G401 (cell line): ENCODE data around the gene CREB3. TPM values are rescaled to one million over a fixed set of nuclear protein-coding genes. Genes with fewer than 3 reads are reported as not detected.

Experiments
- DNase-seq: peaks from one replicate; pipeline ENCODE4 v3.0.0-alpha.2; 2015; ENCODE audit warnings: low spot score
- in situ Hi-C: cut with HindIII; loops from 2 replicates; pipeline ENCODE4 v1.10.0; 2016; ENCODE audit warnings: low sequenced_read_pairs, mixed read lengths
- total RNA-seq: library from RNA; depleted of rRNA; stranded (reverse); fragments of >200 nt; shearing (Covaris generic); gene quantifications from 2 replicates; pipeline ENCODE4 v1.2.3, GENCODE V29; 2014; rRNA removed

CREB3 gene
- total RNA-seq, 1 experiment from 2014 or later = 40.3 TPM

GRCh38 chr9:35763803-35764202 lies 31.3 kb downstream of the CREB3 start:
- in situ Hi-C loops = no loop called here
- no peak for DNase-seq

GRCh38 chr9:35766997-35767396 lies 34.5 kb downstream of the CREB3 start:
- in situ Hi-C loops = no loop called here
- no peak for DNase-seq

DNA sequence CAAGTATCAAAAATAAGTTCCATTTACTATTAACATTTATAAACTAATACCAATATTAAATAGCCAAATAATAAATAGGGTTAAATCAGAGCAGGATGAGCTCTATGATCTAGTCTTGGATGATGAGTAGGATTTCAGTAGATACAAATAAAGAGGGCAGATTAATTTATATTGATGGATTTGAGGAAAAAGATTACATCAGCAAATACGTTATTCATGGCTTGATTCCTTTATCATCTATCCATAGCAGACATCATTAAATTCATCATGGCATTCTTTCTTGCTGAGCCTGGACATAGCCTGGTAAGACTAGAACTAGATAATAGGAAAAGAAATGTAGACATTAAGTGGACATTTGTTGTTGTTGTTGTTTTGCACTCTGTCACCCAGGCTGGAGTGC lies 35.0 kb downstream of the CREB3 start:
- in situ Hi-C loops = no loop called here
- DNase-seq = no peak

DNA sequence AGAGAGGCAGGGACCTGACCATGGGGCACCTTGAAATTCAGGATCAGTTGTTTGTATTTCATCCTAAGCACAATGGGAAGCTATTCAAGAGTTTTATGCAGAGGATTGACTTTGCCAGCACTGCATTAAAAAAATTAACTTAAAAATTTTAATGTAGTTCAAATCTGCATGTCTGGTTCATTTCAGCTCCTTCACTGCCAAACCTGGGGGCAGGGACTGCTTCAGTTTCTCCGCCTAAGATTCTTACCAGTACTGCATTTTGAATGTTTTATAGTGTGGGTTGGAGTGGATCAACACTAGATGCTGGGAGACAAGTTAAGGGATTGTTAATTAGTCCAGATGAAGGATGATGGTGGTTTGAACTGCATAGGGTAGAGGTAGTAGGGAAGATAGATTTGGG lies 37.3 kb downstream of the CREB3 start:
- no peak for DNase-seq
- in situ Hi-C loops = no loop called here

DNA sequence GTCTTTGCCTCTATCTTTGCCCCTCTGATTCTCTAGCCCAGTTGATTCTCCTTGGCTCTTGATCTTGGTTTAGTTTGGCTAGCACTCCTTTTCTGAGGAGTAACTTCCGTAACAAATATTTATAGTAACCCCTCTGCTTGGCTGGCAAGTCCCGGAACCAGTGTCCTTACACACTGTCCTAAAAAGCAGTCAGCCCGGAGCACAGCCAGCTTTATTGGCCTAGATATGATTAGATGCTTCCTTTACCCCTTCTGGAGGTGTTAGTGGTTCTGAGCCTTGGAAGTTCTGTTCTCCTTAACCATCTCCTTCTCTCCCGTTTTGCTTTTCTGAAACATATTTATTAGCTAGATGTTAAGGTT lies 38.6 kb downstream of the CREB3 start:
- peak; percentile 97 for DNase-seq
- in situ Hi-C loops = no loop called here

- DNase-seq = peak; percentile 63
- in situ Hi-C loops = no loop called here
Observed at GRCh38 chr9:35771534-35771933, 39.1 kb downstream of the CREB3 start.

DNA sequence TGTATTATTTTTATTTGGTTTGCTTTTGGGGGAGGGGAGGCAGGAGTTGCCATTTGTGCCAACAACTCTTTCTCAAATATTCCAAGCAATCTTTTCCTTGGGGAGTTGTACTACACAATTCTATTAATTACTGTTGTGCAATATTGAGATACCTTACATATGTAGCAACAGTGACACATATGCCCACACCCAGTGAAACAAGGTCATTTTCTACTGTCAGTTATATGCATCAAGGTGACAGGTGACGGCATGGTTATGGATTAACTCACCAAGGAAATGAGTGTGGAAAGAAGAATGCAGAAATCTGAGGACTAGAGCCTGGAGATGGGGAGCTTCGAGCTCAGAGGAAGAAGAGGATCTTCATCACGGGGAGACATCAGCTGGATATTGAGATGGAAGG lies 39.5 kb downstream of the CREB3 start:
- in situ Hi-C loops = no loop called here
- DNase-seq = no peak

DNA sequence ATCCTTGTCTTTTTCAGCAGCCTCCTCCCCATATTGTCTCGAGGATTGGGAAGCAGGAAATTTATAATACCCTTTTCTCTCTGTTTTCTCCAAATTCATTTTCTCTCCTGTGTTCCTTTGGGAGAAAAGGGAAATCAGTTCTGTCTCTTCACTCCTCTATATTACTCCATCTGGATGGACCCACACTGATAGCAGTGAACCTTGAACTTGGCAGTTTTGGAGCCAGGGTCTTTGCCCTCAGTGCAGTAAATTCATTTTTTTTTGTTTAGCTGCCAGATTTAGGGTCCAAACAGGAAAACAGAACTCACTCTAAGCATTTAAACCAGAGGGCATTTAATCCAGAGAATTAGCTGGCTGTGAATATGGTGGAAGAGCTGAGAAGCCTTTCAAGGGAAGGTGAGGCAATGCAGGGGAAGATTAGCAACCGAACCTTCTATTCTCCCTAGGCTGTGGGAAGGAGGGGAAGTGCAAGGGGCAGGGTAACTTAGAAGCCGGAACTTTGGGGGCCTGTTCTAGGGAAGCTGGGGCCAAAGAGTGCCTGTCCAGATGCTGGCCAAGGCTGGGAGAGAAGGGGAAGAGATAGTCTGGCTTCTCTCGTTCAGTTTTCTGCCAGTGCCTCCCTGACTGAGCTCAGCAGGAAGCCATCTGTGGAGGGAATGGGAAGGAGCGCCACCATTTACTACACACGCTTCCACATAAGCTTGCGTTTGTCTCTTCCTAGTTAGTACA lies 42.6 kb downstream of the CREB3 start:
- in situ Hi-C loops = no loop called here
- peak; percentile 81 for DNase-seq

- no peak for DNase-seq
Observed at GRCh38 chr9:35776018-35776417, 43.6 kb downstream of the CREB3 start.

DNA sequence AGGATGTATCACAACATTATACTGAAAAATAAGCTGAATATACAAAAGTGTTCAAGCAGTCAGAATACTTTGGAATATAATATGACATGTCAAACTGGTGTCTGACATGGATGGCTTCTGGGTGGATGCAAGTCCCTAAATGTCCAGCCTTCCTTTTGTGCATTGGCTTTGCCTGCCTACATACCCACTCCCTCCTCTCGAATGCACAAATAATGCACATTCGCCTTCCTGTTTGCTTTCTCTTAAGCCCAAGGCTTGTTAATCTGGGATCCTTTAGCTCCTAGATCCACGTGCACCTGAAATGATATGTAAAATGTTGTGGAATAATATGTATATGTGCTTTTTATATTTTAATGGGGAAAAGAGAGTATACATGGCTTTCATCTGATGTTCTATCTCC lies 46.0 kb downstream of the CREB3 start:
- in situ Hi-C loops = no loop called here
- no peak for DNase-seq

More at GRCh38 chr9:35776018-35776417, 43.6 kb downstream of the CREB3 start:
- in situ Hi-C loops = no loop called here

DNA sequence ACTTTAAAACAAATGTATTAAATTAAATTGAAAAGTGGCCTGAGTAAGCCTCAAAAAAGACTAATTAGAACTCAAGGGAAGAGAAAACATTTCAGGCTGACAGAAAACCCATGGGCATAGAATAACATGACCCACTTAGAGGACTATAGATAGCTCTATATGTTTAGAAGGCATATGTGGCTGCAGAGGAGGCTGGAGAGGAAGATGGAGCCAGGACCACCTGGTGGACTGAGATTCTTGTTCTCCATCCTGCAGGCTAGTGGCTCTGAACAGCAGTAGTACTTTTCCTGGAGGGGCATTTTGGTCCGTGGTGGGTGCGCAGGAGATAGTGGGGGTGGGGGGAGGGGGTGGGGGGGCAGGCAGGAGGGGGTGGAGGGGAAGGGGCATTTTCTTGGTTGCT lies 48.6 kb downstream of the CREB3 start:
- in situ Hi-C loops = no loop called here
- no peak for DNase-seq

GRCh38 chr9:35783418-35783817 lies 51.0 kb downstream of the CREB3 start:
- in situ Hi-C loops = no loop called here
- no peak for DNase-seq

Other genes starting within 250 kb of the CREB3 start
- gene RUSC2, start 242.6 kb upstream of the CREB3 start, total RNA-seq = 18.6 and 19.1 TPM in 2 replicates
- gene TESK1, start 127.4 kb upstream of the CREB3 start, total RNA-seq = 8.0 and 9.9 TPM in 2 replicates
- gene CD72, start 114.3 kb upstream of the CREB3 start, total RNA-seq = 2.4 TPM in 1 of 2 replicates, not detected in the other
- gene SIT1, start 81.7 kb upstream of the CREB3 start, total RNA-seq = not detected in 2 replicates
- gene RMRP, start 74.6 kb upstream of the CREB3 start, total RNA-seq = 4,372 and 15,582 TPM in 2 replicates
- 7.6 and 19.3 TPM in 2 replicates for gene CCDC107, start 74.4 kb upstream of the CREB3 start, total RNA-seq
- gene ARHGEF39, start 67.5 kb upstream of the CREB3 start, total RNA-seq = 12.3 and 12.4 TPM in 2 replicates
- gene CA9, start 58.7 kb upstream of the CREB3 start, total RNA-seq = 0.86 TPM in 1 of 2 replicates, not detected in the other
- 439 and 442 TPM in 2 replicates for gene TPM2, start 42.7 kb upstream of the CREB3 start, total RNA-seq
- gene TLN1, start 471 bp upstream of the CREB3 start, total RNA-seq = 146 and 195 TPM in 2 replicates
- gene GBA2, start 16.6 kb downstream of the CREB3 start, total RNA-seq = 37.2 and 48.6 TPM in 2 replicates
- gene RGP1, start 16.6 kb downstream of the CREB3 start, total RNA-seq = 13.8 and 15.0 TPM in 2 replicates
- gene MSMP, start 21.6 kb downstream of the CREB3 start, total RNA-seq = not detected in 2 replicates
- gene NPR2, start 58.9 kb downstream of the CREB3 start, total RNA-seq = 0.07 and 0.86 TPM in 2 replicates
- 2.1 and 2.4 TPM in 2 replicates for gene SPAG8, start 79.6 kb downstream of the CREB3 start, total RNA-seq
- 32.3 and 55.8 TPM in 2 replicates for gene HINT2, start 82.4 kb downstream of the CREB3 start, total RNA-seq
- not detected in 2 replicates for gene FAM221B, start 96.1 kb downstream of the CREB3 start, total RNA-seq
- gene TMEM8B, start 96.6 kb downstream of the CREB3 start, total RNA-seq = 1.2 and 2.5 TPM in 2 replicates
- gene OR13J1, start 137.7 kb downstream of the CREB3 start, total RNA-seq = not detected in 2 replicates
- gene HRCT1, start 173.5 kb downstream of the CREB3 start, total RNA-seq = not detected in 2 replicates
- gene SPAAR, start 176.8 kb downstream of the CREB3 start, total RNA-seq = 2.6 and 3.5 TPM in 2 replicates
- not detected in 2 replicates for gene OR2S2, start 225.5 kb downstream of the CREB3 start, total RNA-seq